Stimulated activated CD4-positive, alpha-beta T cell treated with anti-CD3 and anti-CD28 coated beads, TNF-alpha, amount 100 ng/mL, for 24 hours (primary cell): ENCODE data around the gene FXR1.

ENCODE experiments used
- DNase-seq, 3 experiments: peaks; one replicate each; pipeline ENCODE4 v3.0.0-alpha.2; 2020; ENCODE audit warnings: low read depth in 3 of 3

Gene FXR1

GRCh38 chr3:181007262-181007661 is 94.8 kb downstream of the FXR1 start:
- DNase-seq: no peak

GRCh38 chr3:181008796-181009195 is 96.3 kb downstream of the FXR1 start:
- no peak for DNase-seq

GRCh38 chr3:181009225-181009624 is 96.8 kb downstream of the FXR1 start:
- DNase-seq: peak in 2 of 3 experiments; percentile 6 to 29

GRCh38 chr3:181017690-181018089 is 105.2 kb downstream of the FXR1 start:
- DNase-seq: no peak

- no peak for DNase-seq
Measured at GRCh38 chr3:181025204-181025603, 112.7 kb downstream of the FXR1 start.

GRCh38 chr3:181030948-181031347 is 118.5 kb downstream of the FXR1 start:
- no peak for DNase-seq
